Measurements from ENCODE around the gene PNPLA5. TPM values are rescaled to one million over a fixed set of nuclear protein-coding genes. Genes with fewer than 3 reads are reported as not detected.

The PNPLA5 gene
- total RNA-seq, 1 experiment from 2014 or later: 5.3 TPM

DNA sequence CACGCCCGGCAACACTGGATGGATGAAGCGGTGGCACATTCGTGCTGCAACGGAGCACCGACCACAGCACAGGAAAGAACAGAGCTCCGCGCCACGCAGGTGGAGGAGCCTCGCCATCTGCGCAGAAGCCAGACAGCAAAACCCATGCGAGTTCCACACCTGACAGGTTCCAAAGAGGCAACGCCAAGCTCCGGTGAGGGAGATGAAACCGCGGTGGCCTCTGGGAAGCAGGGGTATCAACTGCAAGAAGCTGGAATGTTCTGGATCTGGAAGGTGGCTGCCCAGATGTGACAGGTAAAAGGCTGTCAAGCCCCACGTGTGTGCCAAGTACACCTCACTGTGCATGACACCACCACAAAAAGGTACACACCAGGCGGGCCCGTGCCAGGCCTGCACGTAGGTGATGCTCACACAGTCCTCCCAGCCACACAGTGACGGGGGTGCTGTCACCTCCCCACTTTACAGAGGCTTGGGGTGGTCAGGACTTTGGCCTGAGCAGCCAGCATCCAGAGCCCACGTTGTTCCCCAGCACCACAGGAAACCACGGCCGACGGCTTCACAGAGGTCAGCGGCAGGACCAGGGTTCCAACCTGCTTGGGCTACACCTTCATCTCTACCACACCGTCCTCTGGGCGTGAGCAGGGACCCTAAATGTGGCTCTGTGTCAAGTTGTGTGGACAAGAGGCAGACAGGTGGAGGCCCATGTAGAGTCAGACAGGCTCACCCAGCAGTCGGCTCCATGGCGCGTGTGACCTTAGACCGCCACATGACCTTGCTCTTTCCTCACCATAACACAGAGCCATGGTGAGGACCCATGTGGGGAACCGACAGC is 60.0 kb downstream of the PNPLA5 start:
- H3K4me1 Mint-ChIP-seq: peaks cover 9% of the 10 kb centered on the region
- DNase-seq (ENCODE audit: low spot score) (no peak), ATAC-seq (no peak)
- no peak overlapping the region for H3K27ac Mint-ChIP-seq
- no peak overlapping the region for H3K4me3 Mint-ChIP-seq
- TF ChIP-seq CREB1 (CRISPR knock-in tag; IDR thresholded peaks at IDR 0.05) (no peak), ZMAT4 (CRISPR knock-in tag; IDR thresholded peaks at IDR 0.05) (no peak), ETV6 (CRISPR knock-in tag; IDR thresholded peaks at IDR 0.05) (no peak), PRRX2 (CRISPR knock-in tag; IDR thresholded peaks at IDR 0.05) (no peak)
- ChIA-PET POLR2A (no interaction called here), CTCF (interaction anchor here (6.3 kb wide), 1 partner anchor 52 kb away, joined by 69 read pairs; no protein-coding TSS in a partner anchor)
- no peaks in the 10 kb centered on the region for H3K27me3 Mint-ChIP-seq (ENCODE audit: low read depth)
- H3K9me3 Mint-ChIP-seq: no peaks in the 10 kb centered on the region
- H3K36me3 Mint-ChIP-seq: no peaks in the 10 kb centered on the region

- no peaks in the 10 kb centered on the region for H3K9me3 Mint-ChIP-seq
- CTCF ChIA-PET: interaction anchor here (6.3 kb wide), 1 partner anchor 53 kb away, joined by 69 read pairs; no protein-coding TSS in a partner anchor
- H3K36me3 Mint-ChIP-seq: peaks cover under 1% of the 10 kb centered on the region; the same call in 1 of the 2 replicates
- DNase-seq (ENCODE audit: low spot score) (no peak), ATAC-seq (no peak)
- no peak for TF ChIP-seq IRF1 (CRISPR knock-in tag; IDR thresholded peaks at IDR 0.05)
- TF ChIP-seq ATF2 (CRISPR knock-in tag; IDR thresholded peaks at IDR 0.05; ENCODE audit: borderline replicate concordance, low read depth): no peak
- TF ChIP-seq USF2 (CRISPR knock-in tag; IDR thresholded peaks at IDR 0.05): no peak
- POLR2A ChIA-PET: no interaction called here
- H3K4me1 Mint-ChIP-seq: peaks cover 9% of the 10 kb centered on the region
- H3K27ac Mint-ChIP-seq: no peak overlapping the region
- H3K27me3 Mint-ChIP-seq (ENCODE audit: low read depth): no peaks in the 10 kb centered on the region
- H3K4me3 Mint-ChIP-seq: no peak overlapping the region
These were observed 60.8 kb downstream of the PNPLA5 start for GRCh38 chr22:43830931-43831560.

- Mint-ChIP-seq H3K27me3 (ENCODE audit: low read depth) (no peaks in the 10 kb centered on the region), H3K9me3 (no peaks in the 10 kb centered on the region), H3K27ac (no peak overlapping the region), H3K4me3 (no peak overlapping the region), H3K4me1 (peaks cover 18% of the 10 kb centered on the region), H3K36me3 (peaks cover 6% of the 10 kb centered on the region)
- ChIA-PET POLR2A (no interaction called here), CTCF (interaction anchor here (0.6 to 6.3 kb wide), 4 partner anchors 17 to 151 kb away, joined by 3 to 69 read pairs (median 11); no protein-coding TSS in a partner anchor)
- TF ChIP-seq RORB (CRISPR knock-in tag; IDR thresholded peaks at IDR 0.05) (no peak), JAZF1 (CRISPR knock-in tag; IDR thresholded peaks at IDR 0.05) (no peak)
- DNase-seq (ENCODE audit: low spot score) (no peak), ATAC-seq (no peak)
These were observed 61.6 kb downstream of the PNPLA5 start for GRCh38 chr22:43829904-43830851.

Other genes with a start within 250 kb of the PNPLA5 start
- 0.25 to 0.94 TPM (median 0.41 TPM) in 3 replicates for gene EFCAB6, start 79.7 kb downstream of the PNPLA5 start, total RNA-seq (2021)
- 12.5 to 13.0 TPM (median 12.6 TPM) in 3 replicates for gene SULT4A1, start 29.5 kb downstream of the PNPLA5 start, total RNA-seq (2021)
- gene PNPLA3, start 31.8 kb upstream of the PNPLA5 start, total RNA-seq (2021): 17.9 to 19.8 TPM (median 19.6 TPM) in 3 replicates
- 59.3 to 72.1 TPM (median 62.1 TPM) in 3 replicates for gene SAMM50, start 63.4 kb upstream of the PNPLA5 start, total RNA-seq (2021)
- gene PARVB, start 132.3 kb upstream of the PNPLA5 start, total RNA-seq (2021): 3.3 to 5.0 TPM (median 4.9 TPM) in 3 replicates